ENCODE measurements around the gene ENAH.

Gene ENAH

GRCh38 chr1:225554216-225554812, 98.6 kb downstream of the ENAH start:
- DNase-seq: no peak

- no peak for DNase-seq
These were observed 103.1 kb downstream of the ENAH start for GRCh38 chr1:225549821-225550220.

- no peak for DNase-seq
These were observed 104.6 kb downstream of the ENAH start for GRCh38 chr1:225548140-225548857.

- DNase-seq: no peak
These were observed 107.3 kb downstream of the ENAH start for GRCh38 chr1:225545649-225546048.

GRCh38 chr1:225544924-225545323, 108.0 kb downstream of the ENAH start:
- DNase-seq: no peak

- no peak for DNase-seq
These were observed 108.7 kb downstream of the ENAH start for GRCh38 chr1:225544263-225544662.

- DNase-seq: no peak
These were observed 109.6 kb downstream of the ENAH start for GRCh38 chr1:225543350-225543749.

GRCh38 chr1:225541383-225541782, 111.5 kb downstream of the ENAH start:
- DNase-seq: no peak

GRCh38 chr1:225539575-225539974, 113.3 kb downstream of the ENAH start:
- DNase-seq: no peak

- no peak for DNase-seq
These were observed 113.9 kb downstream of the ENAH start for GRCh38 chr1:225539069-225539468.

- DNase-seq: no peak
These were observed 115.2 kb downstream of the ENAH start for GRCh38 chr1:225537554-225538251.

- DNase-seq: no peak
These were observed 117.6 kb downstream of the ENAH start for GRCh38 chr1:225535280-225535679.

GRCh38 chr1:225534772-225535171, 118.2 kb downstream of the ENAH start:
- no peak for DNase-seq

GRCh38 chr1:225534135-225534534, 118.8 kb downstream of the ENAH start:
- DNase-seq: no peak

- DNase-seq: no peak
These were observed 119.7 kb downstream of the ENAH start for GRCh38 chr1:225533238-225533637.

GRCh38 chr1:225532240-225532944, 120.5 kb downstream of the ENAH start:
- DNase-seq: no peak

GRCh38 chr1:225529726-225530125, 123.2 kb downstream of the ENAH start:
- DNase-seq: no peak

- no peak for DNase-seq
These were observed 125.3 kb downstream of the ENAH start for GRCh38 chr1:225527575-225527974.

GRCh38 chr1:225526878-225527277, 126.0 kb downstream of the ENAH start:
- no peak for DNase-seq

- no peak for DNase-seq
These were observed 127.5 kb downstream of the ENAH start for GRCh38 chr1:225525377-225525776.

GRCh38 chr1:225524570-225524969, 128.4 kb downstream of the ENAH start:
- no peak for DNase-seq

GRCh38 chr1:225523263-225523950, 129.5 kb downstream of the ENAH start:
- no peak for DNase-seq

Data from activated gamma-delta T cell treated with Interleukin-2 at 50 U/mL for 16 hours (primary cell).